WI38 (cell line): ENCODE measurements around the gene SSB.
"Not testable (repeated sequence)": the region's sequence is repeated elsewhere in the genome, so short reads cannot be mapped to it uniquely, and the experiment has no call there.

Source experiments
- H3K4me3 ChIP-seq: 2 replicates; pipeline ENCODE4 v1.5.1; 2011; ENCODE audit warnings: low read depth, mild to moderate bottlenecking, control low read depth, low read length
- CTCF ChIP-seq: IDR thresholded peaks from 2 replicates; pipeline ENCODE4 v1.5.1; 2012; ENCODE audit warnings: low read depth, mild to moderate bottlenecking, control low read depth, low read length

SSB gene

DNA sequence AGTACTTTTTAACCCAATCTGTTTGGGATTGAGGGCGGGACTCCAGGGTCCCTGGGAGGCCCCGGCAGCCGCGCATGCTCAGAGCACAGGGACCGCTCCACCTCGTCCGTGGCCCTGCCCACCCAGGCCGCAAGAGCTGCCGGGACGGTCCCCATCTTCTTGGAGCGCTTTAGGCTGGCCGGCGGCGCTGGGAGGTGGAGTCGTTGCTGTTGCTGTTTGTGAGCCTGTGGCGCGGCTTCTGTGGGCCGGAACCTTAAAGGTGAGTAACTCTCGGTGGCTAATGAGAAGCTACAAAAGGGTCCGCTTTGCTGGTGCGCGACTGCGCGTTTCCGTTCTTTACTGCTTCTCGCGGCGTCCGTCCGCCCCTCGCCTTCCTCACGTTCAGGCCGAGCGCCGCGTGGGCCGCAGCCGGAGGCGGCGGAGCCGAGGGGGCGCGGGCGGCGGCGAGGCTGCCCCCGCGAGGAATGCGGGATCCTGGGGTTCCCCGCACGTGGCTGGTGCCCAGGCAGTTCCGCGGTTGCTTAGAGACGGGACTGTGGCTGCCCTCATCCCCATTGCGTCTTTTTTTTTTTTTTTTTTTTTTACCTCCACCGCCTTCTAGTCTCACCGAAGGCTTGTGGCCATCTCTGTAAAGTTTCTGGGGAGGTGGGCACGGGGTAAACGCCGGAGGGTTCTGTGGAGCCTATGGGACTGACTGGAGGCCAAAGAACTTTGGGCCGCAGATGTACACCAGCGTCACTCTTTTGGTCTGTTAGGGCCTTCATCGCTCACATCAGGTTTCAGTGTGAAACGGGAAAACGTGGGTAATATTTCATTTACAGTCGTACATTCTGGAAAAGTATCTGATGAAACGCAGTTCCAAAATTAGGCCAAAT, at the start of gene SSB:
Gene SSB, plus strand, starts transcription at position 154 of the 875 bp plus-strand sequence. CDS start 2,090 bp downstream, outside the sequence.
- H3K4me3 ChIP-seq, result peak within 1 kb of the TSS; percentile 72
- no peak for TF ChIP-seq CTCF

DNA sequence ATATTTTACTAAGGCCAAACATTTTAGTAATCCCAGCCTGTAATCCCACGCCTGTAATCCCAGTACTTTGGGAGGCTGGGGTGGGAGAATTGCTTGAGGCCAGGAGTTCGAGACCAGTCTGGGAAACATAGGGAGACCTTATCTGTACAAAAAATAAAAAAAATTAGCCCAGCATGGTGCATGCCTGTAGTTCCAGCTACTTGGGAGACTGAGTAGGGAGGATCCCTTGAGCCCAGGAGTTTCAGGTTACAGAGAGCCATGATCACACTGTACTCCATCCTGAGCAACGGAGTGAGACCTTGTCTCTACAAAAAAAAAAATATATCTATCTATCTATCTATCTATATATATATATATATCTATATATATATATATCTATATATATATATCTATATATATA, 45.9 kb upstream of the SSB start:
- TF ChIP-seq CTCF, result no peak

GRCh38 chr2:169755083-169755870, 43.4 kb upstream of the SSB start:
- no peak overlapping the region for H3K4me3 ChIP-seq
- no peak for TF ChIP-seq CTCF

More for the DNA sequence above, 45.9 kb upstream of the SSB start:
- H3K4me3 ChIP-seq, result no peak overlapping the region

GRCh38 chr2:169756342-169756741, 42.3 kb upstream of the SSB start:
- TF ChIP-seq CTCF, result no peak
- no peak overlapping the region for H3K4me3 ChIP-seq

- no peak overlapping the region for H3K4me3 ChIP-seq
- no peak for TF ChIP-seq CTCF
Observed at GRCh38 chr2:169757356-169757755, 41.3 kb upstream of the SSB start.

DNA sequence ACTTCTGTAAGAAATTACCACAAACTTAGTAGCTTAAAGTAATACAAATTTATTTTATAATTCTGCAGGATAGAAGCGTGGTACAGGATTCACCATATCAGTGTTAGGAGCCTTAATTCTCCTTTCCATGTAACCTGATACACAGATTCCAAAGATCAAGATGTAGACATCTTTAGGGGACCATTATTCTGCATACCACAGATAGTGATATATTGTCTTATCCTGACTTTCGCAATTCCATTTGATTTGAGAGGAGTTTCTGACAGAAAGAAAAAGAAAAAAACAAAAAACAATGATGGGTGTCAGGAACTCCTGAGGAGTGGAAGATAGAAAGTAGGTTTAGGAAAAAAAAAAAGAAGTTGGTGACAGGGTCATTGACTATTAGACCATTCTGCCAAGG, 40.9 kb upstream of the SSB start:
- H3K4me3 ChIP-seq, result no peak overlapping the region
- TF ChIP-seq CTCF, result no peak

- H3K4me3 ChIP-seq, result no peak overlapping the region
- no peak for TF ChIP-seq CTCF
Observed at GRCh38 chr2:169759987-169760386, 38.7 kb upstream of the SSB start.

GRCh38 chr2:169760798-169761197, 37.9 kb upstream of the SSB start:
- not testable (repeated sequence) for H3K4me3 ChIP-seq
